Endodermal cell (in vitro differentiated cells): ENCODE measurements around the gene PLPP7. TPM values are rescaled to one million over a fixed set of nuclear protein-coding genes. Genes with fewer than 3 reads are reported as not detected.

ENCODE experiments used
- DNase-seq: peaks from one replicate; pipeline ENCODE4 v3.0.0-alpha.2; 2017
- H3K27ac ChIP-seq: 2 replicates; pipeline ENCODE4 v1.5.1; 2013; ENCODE audit warnings: mild to moderate bottlenecking, low read depth, low read length, moderate library complexity
- H3K27me3 ChIP-seq: 2 replicates; pipeline ENCODE4 v1.6.1; 2013; ENCODE audit warnings: mild to moderate bottlenecking, low read length, moderate library complexity; ENCODE audit not compliant: insufficient read depth, control insufficient read depth, poor library complexity, severe bottlenecking
- H3K36me3 ChIP-seq: 2 replicates; pipeline ENCODE4 v1.7.0; 2013; ENCODE audit warnings: mild to moderate bottlenecking, low read length, moderate library complexity; ENCODE audit not compliant: control insufficient read depth, insufficient read depth
- H3K4me1 ChIP-seq: one replicate; pipeline ENCODE4 v1.7.0; 2013; ENCODE audit warnings: low read length; ENCODE audit not compliant: control insufficient read depth, insufficient read depth
- H3K4me3 ChIP-seq: 2 replicates; pipeline ENCODE4 v1.5.1; 2013; ENCODE audit warnings: mild to moderate bottlenecking, low read length, moderate library complexity
- H3K9ac ChIP-seq: 2 replicates; pipeline ENCODE4 v1.6.1; 2013; ENCODE audit warnings: mild to moderate bottlenecking, low read length, moderate library complexity; ENCODE audit not compliant: poor library complexity, severe bottlenecking; ENCODE audit errors: extremely low read depth
- H3K9me3 ChIP-seq: 2 replicates; pipeline ENCODE4 v1.6.1; 2013; ENCODE audit warnings: mild to moderate bottlenecking, low read length, moderate library complexity; ENCODE audit not compliant: control insufficient read depth
- H3K27ac Mint-ChIP-seq: 2 replicates; pipeline ENCODE4 v1.8.0; 2020; ENCODE audit warnings: mixed read lengths
- H3K27me3 Mint-ChIP-seq: 2 replicates; pipeline ENCODE4 v1.8.0; 2021; ENCODE audit warnings: mild to moderate bottlenecking, mixed read lengths; ENCODE audit not compliant: insufficient read depth
- H3K36me3 Mint-ChIP-seq: 2 replicates; pipeline ENCODE4 v1.8.0; 2020; ENCODE audit warnings: low read depth, mixed read lengths
- H3K4me1 Mint-ChIP-seq: 2 replicates; pipeline ENCODE4 v1.8.0; 2020; ENCODE audit warnings: mixed read lengths
- H3K4me3 Mint-ChIP-seq: 2 replicates; pipeline ENCODE4 v1.8.0; 2020; ENCODE audit warnings: mild to moderate bottlenecking, moderate library complexity, mixed read lengths
- H3K9me3 Mint-ChIP-seq: 2 replicates; pipeline ENCODE4 v1.8.0; 2020; ENCODE audit warnings: mild to moderate bottlenecking, mixed read lengths
- CTCF ChIP-seq: fragments of 200-600 bp; sonication (generic); conservative IDR thresholded peaks from 2 replicates; pipeline ENCODE4 v1.5.0; 2021; ENCODE audit warnings: antibody characterized with exemption, mild to moderate bottlenecking
- WGBS, 2 experiments: methylation state at CpG; one replicate each; pipeline versions ENCODE4 v1.1.5 to v1.1.7; 2013; ENCODE audit warnings: missing lambda C conversion rate in 2 of 2, mixed read lengths in 1 of 2; ENCODE audit not compliant: insufficient coverage in 1 of 2, insufficient read length in 1 of 2; 5-methylcytosine and 5-hydroxymethylcytosine counted together
- total RNA-seq, 2 donors: library from RNA; stranded (reverse); fragmentation: NEBNext Ultra II Directional in 1 of 2; extraction: Animal tissue kit (Norgen Biotek cat#: 25700) in 1 of 2; gene quantifications; 2 replicates in 1 of 2; 3 replicates in 1 of 2; pipeline ENCODE4 v1.2.1, GENCODE V29; 2021

Gene PLPP7
- total RNA-seq, 2 donors from 2014 or later: 4.1 to 5.6 TPM

DNA sequence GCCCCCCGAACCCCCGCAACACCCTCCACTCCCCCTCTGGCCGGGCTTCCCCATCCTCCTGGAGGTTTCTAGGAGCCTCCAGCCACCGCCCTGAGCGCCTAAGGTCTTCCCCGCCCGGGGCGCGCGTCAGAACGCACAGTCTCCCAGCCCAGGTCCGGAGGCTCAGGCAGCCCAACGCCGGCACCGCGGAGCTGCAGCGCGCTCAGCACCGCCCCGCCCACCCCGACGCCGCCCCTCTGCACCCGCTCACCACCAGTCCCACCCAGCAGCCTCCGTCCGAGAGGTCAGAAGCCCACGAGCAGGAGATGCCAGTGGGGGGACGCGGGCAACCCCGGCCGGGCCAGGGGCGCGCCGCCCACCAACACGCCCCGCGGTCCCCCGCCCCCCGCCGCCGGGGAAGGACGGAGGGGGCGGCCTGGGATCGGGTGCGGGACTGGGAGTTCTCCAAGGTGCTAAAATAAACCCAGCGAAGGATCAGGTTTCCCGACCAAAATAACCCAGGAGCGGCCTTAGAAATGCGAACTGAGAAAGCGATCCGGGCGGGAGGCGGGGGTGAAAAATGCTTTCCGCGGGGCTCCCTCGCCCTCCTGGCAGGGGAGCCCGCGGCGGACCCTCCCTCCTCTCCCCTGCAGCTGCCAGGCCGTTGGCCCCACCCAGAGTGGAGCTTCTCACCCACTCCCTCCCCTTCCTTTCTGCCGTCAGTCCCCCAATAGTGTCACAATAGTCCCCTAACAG lies 6.7 kb upstream of the PLPP7 start:
- peak overlapping the region; percentile 37 for H3K4me3 Mint-ChIP-seq
- 4 to 5% methylated on average over 8 to 61 of the region's 61 CpGs for WGBS, 2 experiments

DNA sequence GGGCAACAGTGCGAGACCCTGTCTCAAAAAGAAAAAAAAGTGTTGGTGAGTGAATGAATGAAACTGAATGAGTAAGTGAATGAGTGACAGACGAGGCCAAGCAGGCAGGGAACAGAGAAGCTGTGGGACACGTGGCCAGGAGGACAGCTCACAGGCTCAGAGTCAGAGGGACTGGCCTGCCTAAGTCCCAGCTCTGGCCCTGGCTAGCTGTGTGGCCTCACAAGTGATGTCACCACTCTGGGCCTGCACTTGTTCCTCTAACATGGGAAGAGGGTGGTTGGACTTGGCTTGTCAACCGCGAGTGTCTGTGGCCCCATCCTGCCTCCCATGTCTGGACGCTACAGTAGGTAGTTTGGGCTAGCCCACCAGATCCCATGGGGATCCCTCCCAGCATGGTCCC lies 4.7 kb upstream of the PLPP7 start:
- H3K4me1 Mint-ChIP-seq: peaks cover 3% of the 10 kb centered on the region
- DNase-seq: no peak
- TF ChIP-seq CTCF: no peak
- no peaks in the 10 kb centered on the region for H3K9me3 Mint-ChIP-seq
- no peak overlapping the region for H3K4me3 Mint-ChIP-seq
- Histone ChIP-seq H3K36me3 (no peaks in the 10 kb centered on the region), H3K4me3 (no peak overlapping the region), H3K27me3 (peaks cover 21% of the 10 kb centered on the region), H3K9me3 (no peaks in the 10 kb centered on the region), H3K4me1 (no peaks in the 10 kb centered on the region), H3K9ac (no peak overlapping the region), H3K27ac (no peak overlapping the region)
- H3K36me3 Mint-ChIP-seq: no peaks in the 10 kb centered on the region
- 92 to 95% methylated on average over 5 to 6 of the region's 6 CpGs for WGBS, 2 experiments
- H3K27ac Mint-ChIP-seq: no peak overlapping the region
- H3K27me3 Mint-ChIP-seq: peaks cover 36% of the 10 kb centered on the region

More for the DNA sequence above, 6.7 kb upstream of the PLPP7 start:
- peak overlapping the region; percentile 62 for H3K4me3 ChIP-seq
- Mint-ChIP-seq H3K27ac (no peak overlapping the region), H3K4me1 (peaks cover 4% of the 10 kb centered on the region), H3K27me3 (peaks cover 40% of the 10 kb centered on the region), H3K9me3 (no peaks in the 10 kb centered on the region), H3K36me3 (no peaks in the 10 kb centered on the region)
- H3K4me1 ChIP-seq: no peaks in the 10 kb centered on the region
- peak; percentile 91 for DNase-seq
- no peak overlapping the region for H3K9ac ChIP-seq
- TF ChIP-seq CTCF: no peak
- no peaks in the 10 kb centered on the region for H3K36me3 ChIP-seq
- peaks cover 21% of the 10 kb centered on the region for H3K27me3 ChIP-seq
- H3K27ac ChIP-seq: no peak overlapping the region
- H3K9me3 ChIP-seq: no peaks in the 10 kb centered on the region

DNA sequence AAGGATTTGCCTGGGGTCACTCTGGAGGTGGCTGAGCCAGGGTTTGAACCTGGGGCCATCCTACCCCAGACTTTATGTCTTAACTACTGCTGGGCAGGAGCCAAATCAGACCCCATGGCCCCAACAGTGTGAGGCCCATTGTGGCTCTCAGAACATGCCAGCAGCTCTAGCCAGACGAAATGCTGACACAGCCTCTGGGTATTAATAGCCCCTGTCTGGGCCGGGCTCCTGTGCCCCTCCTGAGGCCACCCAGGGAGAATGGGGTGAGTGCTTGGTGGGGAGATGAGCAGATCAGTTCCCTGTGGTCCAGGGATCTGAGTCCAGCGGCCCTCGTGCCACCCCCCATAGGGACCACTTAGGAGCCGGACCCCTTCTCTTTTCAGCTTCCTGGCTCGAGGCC lies 2.2 kb upstream of the PLPP7 start:
- Mint-ChIP-seq H3K9me3 (no peaks in the 10 kb centered on the region), H3K4me3 (no peak overlapping the region), H3K4me1 (peaks cover 4% of the 10 kb centered on the region), H3K27me3 (peaks cover 13% of the 10 kb centered on the region), H3K36me3 (no peaks in the 10 kb centered on the region), H3K27ac (no peak overlapping the region)
- no peak for TF ChIP-seq CTCF
- H3K4me3 ChIP-seq: no peak overlapping the region
- no peak for DNase-seq
- no peaks in the 10 kb centered on the region for H3K4me1 ChIP-seq
- no peaks in the 10 kb centered on the region for H3K36me3 ChIP-seq
- no peak overlapping the region for H3K27ac ChIP-seq
- no peak overlapping the region for H3K9ac ChIP-seq
- 96 to 98% methylated on average over 5 to 6 of the region's 6 CpGs for WGBS, 2 experiments
- peaks cover 2% of the 10 kb centered on the region for H3K27me3 ChIP-seq
- H3K9me3 ChIP-seq: no peaks in the 10 kb centered on the region
